ENCODE measurements around the gene EMILIN2.

EMILIN2 gene

DNA sequence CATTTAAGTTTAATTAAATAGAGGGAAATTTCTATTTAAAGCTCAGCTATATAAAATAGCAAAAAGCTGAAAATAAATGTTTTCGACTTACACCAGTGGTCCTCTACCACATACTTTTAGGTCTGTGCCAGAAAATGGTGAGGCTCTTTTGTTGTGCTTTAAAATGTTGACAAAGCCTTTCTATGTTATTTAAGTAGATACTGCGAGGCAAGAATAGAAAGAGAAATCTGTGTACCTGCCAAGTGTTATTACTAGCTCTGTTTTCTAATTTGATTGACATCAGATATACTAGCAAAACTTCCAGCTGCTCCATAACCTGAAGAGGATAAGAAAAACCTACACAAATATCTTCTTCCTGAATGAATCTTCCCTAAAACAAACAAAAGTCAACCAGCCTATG, 112.5 kb downstream of the EMILIN2 start:
- DNase-seq = no peak

DNA sequence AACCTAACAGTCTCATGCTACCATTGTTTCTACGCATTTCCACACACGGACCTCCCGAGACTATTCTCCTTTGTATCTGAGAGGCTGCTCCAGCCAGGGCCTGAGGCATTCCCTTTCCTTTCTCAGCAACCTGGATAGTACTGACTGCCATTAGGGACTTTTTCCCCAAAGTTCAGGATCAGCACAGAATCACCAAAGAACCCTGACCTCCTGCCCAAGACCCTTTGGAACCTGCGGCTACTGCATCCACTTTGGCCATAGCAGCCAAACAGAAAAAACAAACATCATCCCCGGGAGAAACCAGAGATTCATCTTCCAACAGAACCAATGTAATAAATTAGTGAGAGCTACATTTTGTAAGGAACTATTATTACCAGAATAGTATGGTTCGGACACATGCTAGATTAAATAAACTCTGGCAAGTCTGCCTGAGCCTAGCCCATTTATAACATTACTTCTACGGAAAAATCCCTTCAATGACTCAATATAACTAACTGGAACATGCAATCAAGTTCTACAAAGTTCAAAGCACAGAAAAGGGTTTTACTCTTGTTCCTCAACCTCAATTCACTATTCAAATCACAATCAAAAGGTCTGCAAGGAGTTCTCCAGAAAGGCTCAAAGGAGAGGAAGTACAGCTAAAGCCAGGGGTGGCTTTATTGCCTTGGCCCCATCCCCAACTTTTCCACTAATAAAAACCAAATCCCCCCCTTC, 114.3 kb downstream of the EMILIN2 start:
- DNase-seq = no peak

DNA sequence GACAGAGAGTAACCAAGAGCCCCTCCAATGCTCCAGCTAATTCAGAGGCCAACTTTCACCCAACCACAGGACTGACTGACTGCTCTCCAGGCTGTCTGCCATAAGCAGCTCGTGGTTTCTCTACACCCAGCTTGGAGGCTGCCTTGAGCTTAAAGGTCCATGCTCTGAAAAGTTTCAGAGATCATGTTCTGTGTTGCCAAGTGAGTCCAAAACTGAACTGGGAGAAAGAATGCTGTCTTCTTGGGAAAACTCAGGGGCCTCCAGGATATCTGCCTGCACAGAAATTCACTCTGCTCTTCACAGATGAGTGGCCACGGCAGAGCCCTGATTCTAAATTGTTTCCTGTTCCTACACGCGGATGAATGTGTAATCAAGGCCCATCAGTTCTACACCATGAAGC, 115.0 kb downstream of the EMILIN2 start:
- DNase-seq = no peak

- DNase-seq = peak; percentile 74
Observed at GRCh38 chr18:2963048-2963447, 116.2 kb downstream of the EMILIN2 start.

GRCh38 chr18:2964361-2965010, 117.7 kb downstream of the EMILIN2 start:
- DNase-seq = no peak
